DND-41 (cell line): ENCODE results near the gene ACADM.

Experiments used
- CTCF ChIP-seq: IDR thresholded peaks from 2 replicates; pipeline ENCODE4 v1.5.1; 2012; ENCODE audit warnings: borderline replicate concordance, low read length, moderate library complexity, mild to moderate bottlenecking; ENCODE audit not compliant: poor library complexity, severe bottlenecking; ENCODE audit errors: extremely low read depth
- EZH2 ChIP-seq: IDR thresholded peaks from 3 replicates; pipeline ENCODE4 v1.6.1; 2012; ENCODE audit warnings: borderline replicate concordance, low read depth, mild to moderate bottlenecking, moderate library complexity, low read length, inconsistent platforms; ENCODE audit not compliant: severe bottlenecking

- TF ChIP-seq CTCF (no peak), EZH2 (no peak)
Observed at GRCh38 chr1:75710832-75711231, 13.7 kb upstream of the ACADM start.
